GM21447 (cell line): ENCODE data around the gene LYG1.
"Not testable (repeated sequence)": the region's sequence is repeated elsewhere in the genome, so short reads cannot be mapped to it uniquely, and the experiment has no call there.

ENCODE experiments used
- ATAC-seq: cut with Tn5 transposase; IDR thresholded peaks from one replicate; pipeline ENCODE4 v1.9.1; 2021; ENCODE audit not compliant: unreplicated experiment

Gene LYG1

GRCh38 chr2:99278195-99278765 is 22.7 kb downstream of the LYG1 start:
- ATAC-seq: not testable (repeated sequence)

GRCh38 chr2:99275882-99276281 is 25.1 kb downstream of the LYG1 start:
- no peak for ATAC-seq

GRCh38 chr2:99261242-99261641 is 39.8 kb downstream of the LYG1 start:
- ATAC-seq: no peak

DNA sequence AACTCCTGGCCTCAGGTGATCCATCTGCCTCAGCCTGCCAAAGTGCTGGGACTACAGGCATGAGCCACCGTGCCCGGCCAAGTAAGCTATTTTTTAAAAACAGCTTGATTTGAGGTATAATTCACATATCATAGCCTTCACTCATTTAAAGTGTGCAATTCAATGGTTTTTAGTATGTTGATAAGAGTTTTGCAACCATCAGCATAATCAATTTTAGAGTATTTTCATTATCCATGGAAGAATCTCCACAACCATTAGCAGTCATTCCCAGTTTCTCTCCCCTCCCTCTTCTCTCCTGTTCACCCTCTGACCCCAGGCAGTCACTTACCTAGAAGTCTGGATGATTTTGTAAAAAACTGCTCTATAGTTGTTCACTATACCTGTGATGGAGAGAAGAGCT is 40.8 kb downstream of the LYG1 start:
- ATAC-seq: no peak

GRCh38 chr2:99259465-99259864 is 41.5 kb downstream of the LYG1 start:
- ATAC-seq: no peak

- no peak for ATAC-seq
Measured at GRCh38 chr2:99256677-99257076, 44.3 kb downstream of the LYG1 start.

DNA sequence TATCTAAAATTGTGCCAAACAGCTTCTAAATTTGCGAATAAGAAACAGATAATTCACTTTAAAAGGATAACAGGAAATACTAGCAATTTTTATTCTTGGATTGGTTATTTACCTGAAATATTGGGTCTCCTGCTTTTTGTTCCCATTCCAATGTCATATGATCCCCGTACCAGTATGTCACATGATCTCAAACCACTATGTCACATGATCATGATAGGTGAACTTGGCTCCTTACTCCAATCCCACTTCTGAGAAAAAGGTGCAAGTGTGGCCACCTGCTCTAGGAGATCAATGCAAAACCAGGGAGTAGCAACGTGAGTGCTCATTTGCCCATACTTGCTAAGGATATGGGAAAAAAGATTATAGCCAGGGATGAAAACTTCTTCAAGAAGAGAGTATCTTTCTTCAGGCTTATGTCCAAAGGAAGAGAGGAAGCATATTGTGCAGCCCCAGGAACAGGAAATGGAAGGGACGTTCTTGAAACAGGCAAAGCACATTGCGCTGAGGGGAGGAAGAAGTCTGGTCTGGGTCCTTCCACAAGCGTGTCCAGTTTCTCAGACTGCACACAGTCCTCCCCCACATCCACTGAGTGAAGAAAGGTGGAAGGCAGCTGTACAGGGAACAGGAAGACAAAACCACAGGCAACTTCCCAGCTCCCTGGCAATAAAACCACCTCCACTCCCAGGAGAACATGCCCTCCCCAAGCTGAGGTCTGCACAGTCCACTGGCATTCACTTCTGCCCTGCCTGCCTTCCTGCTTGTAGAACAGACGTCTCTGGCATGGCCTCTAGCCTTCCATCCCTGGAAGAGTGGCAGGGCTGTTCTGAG is 45.3 kb downstream of the LYG1 start, which contains the start of gene LYG2:
Gene LYG2 (minus strand): TSS at position 176 of the 828 bp plus-strand sequence. CDS start 1,406 bp downstream, outside the sequence.
- no peak for ATAC-seq

GRCh38 chr2:99249951-99250350 is 51.0 kb downstream of the LYG1 start:
- no peak for ATAC-seq

DNA sequence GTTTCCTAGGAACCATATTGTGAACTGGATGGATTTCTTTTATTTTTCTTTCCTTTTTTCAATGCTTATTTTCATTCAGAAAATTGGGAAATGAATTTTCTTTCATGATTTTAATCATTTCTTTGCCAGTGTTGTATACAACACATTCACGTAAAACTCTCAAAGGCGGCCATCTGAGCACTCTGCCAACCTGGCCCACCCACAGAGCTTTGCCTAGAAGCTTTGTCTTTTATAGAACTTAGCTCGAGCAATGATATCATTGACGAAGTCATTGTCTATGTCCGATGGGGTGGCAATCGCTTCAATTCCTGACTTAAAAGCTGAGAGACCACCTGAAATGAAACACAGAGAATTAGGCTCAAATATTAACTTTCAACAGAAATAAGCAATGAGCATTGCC is 58.8 kb downstream of the LYG1 start:
- no peak for ATAC-seq

DNA sequence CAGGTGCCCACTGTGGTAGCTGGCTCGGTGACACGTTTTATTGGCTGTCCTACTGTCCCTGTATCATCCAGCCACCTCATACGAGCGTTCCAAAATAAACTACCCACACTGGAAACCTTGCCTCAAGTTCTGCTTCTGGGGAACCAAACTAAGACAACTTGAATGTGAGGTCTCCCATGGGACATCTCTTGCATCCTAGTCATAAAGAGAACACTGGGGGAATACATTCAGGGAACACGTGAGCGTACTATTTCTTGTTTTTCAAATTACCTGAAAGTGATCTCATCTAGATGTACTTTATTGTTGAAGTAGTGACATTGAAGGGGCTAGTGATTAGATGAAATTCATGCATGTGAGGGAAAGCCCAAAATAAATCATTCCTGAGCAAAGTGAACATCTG is 60.6 kb downstream of the LYG1 start:
- no peak for ATAC-seq

- no peak for ATAC-seq
Measured at GRCh38 chr2:99238599-99238998, 62.4 kb downstream of the LYG1 start.
